ENCODE results near the gene MYBPH. TPM values are rescaled to one million over a fixed set of nuclear protein-coding genes. Genes with fewer than 3 reads are reported as not detected.

The MYBPH gene
- total RNA-seq, 2 donors from 2014 or later: not detected

DNA sequence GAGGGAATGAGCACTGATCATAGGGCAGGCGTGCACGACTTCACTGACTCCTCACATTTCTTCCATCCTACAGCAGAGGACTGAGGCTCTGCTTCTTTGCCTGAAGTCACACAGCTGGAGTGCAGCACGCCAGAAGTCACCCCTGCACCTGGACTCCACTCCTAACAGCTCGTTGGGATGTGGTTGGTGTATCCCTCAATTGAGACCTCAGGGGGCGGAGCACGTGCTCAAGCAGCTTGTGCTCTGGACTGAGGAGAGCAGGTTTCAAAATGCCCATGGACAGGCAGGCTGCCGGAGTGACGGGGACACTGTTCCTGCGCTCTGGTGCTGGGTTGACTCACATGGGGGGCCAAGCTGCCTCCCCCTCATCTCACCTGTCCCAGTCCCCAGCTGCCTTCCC lies 39.9 kb upstream of the MYBPH start:
- intact Hi-C loops (cut with DNase I): loop anchor here (2.0 to 10.0 kb wide), 2 partner anchors 99 to 171 kb away; no protein-coding TSS in a partner anchor
- Histone ChIP-seq H3K4me3 (no peak overlapping the region), H3K9me3 (no peaks in the 10 kb centered on the region), H3K4me1 (peaks cover 5% of the 10 kb centered on the region), H3K27ac (no peak overlapping the region), H3K27me3 (no peaks in the 10 kb centered on the region), H3K36me3 (replicated peaks in 1 of 2; ENCODE audit: insufficient read depth in 1 of 2, low read depth in 2 of 2) (no peaks in the 10 kb centered on the region)
- ATAC-seq (no peak), DNase-seq (no peak)
- TF ChIP-seq, protein P1, sequence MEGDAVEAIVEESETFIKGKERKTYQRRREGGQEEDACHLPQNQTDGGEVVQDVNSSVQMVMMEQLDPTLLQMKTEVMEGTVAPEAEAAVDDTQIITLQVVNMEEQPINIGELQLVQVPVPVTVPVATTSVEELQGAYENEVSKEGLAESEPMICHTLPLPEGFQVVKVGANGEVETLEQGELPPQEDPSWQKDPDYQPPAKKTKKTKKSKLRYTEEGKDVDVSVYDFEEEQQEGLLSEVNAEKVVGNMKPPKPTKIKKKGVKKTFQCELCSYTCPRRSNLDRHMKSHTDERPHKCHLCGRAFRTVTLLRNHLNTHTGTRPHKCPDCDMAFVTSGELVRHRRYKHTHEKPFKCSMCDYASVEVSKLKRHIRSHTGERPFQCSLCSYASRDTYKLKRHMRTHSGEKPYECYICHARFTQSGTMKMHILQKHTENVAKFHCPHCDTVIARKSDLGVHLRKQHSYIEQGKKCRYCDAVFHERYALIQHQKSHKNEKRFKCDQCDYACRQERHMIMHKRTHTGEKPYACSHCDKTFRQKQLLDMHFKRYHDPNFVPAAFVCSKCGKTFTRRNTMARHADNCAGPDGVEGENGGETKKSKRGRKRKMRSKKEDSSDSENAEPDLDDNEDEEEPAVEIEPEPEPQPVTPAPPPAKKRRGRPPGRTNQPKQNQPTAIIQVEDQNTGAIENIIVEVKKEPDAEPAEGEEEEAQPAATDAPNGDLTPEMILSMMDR (IDR thresholded peaks at IDR 0.05): no peak
- TF ChIP-seq POLR2A (IDR thresholded peaks at IDR 0.05): no peak
- 60 to 63% methylated on average over 9 of the region's 9 CpGs for WGBS, 2 donors

DNA sequence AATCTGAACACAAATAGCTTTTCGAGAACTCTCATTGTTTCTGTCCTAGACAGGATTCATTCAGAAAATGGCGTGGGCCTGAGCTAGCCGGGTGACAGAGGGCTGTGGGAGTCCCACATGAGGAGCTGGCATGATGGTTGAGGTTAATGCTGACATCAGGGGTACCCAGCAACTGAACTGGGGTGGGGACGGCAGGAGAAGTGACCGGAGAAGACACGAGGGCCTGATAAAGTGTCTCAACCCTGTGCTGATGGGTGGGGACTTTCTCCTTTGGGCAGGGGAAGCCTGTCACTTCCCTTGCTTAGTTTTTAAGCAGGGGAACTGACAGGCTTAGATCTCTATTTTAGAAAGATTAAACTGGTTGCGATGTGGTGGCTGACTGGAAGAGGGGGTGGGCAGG lies 39.2 kb upstream of the MYBPH start:
- no peaks in the 10 kb centered on the region for H3K27me3 ChIP-seq
- ATAC-seq (no peak), DNase-seq (no peak)
- H3K27ac ChIP-seq: no peak overlapping the region
- H3K9me3 ChIP-seq: no peaks in the 10 kb centered on the region
- intact Hi-C loops (cut with DNase I): loop anchor here (2.0 to 10.0 kb wide), 2 partner anchors 98 to 170 kb away; no protein-coding TSS in a partner anchor
- H3K36me3 ChIP-seq (replicated peaks in 1 of 2; ENCODE audit: insufficient read depth in 1 of 2, low read depth in 2 of 2): no peaks in the 10 kb centered on the region
- TF ChIP-seq, protein P1 (IDR thresholded peaks at IDR 0.05): no peak
- no peak for TF ChIP-seq POLR2A (IDR thresholded peaks at IDR 0.05)
- no peak overlapping the region for H3K4me3 ChIP-seq
- peaks cover 5% of the 10 kb centered on the region for H3K4me1 ChIP-seq
- 77 to 78% methylated on average over 7 of the region's 7 CpGs for WGBS, 2 donors

DNA sequence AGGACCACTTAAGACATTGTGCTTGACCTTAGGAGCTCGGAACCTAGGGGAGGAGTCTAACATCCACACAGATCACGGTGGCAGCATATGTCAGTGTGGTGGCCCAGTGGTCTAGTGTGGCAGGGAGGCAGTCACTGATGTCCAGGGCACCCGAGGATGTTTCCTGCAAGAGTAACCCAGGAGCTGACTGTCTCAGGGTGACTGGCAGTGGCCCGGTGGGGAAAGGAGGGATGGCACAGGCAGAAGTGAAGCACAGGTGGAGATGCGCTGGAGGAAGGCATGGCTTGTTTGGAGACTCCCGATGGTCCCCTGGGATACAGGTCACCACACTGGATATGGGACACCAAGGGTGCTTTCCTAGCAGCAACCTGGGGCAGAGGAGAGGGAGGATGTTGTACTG lies 37.5 kb upstream of the MYBPH start:
- ATAC-seq (no peak), DNase-seq (no peak)
- H3K36me3 ChIP-seq (replicated peaks in 1 of 2; ENCODE audit: insufficient read depth in 1 of 2, low read depth in 2 of 2): no peaks in the 10 kb centered on the region
- WGBS, 2 donors: 61 to 76% methylated on average over 6 of the region's 6 CpGs
- H3K4me1 ChIP-seq: peaks cover 5% of the 10 kb centered on the region
- no peak overlapping the region for H3K4me3 ChIP-seq
- H3K27me3 ChIP-seq: no peaks in the 10 kb centered on the region
- TF ChIP-seq, protein P1 (IDR thresholded peaks at IDR 0.05): no peak
- TF ChIP-seq POLR2A (IDR thresholded peaks at IDR 0.05): no peak
- H3K27ac ChIP-seq: no peak overlapping the region
- H3K9me3 ChIP-seq: no peaks in the 10 kb centered on the region
- intact Hi-C loops (cut with DNase I): loop anchor here (10.0 kb wide), 1 partner anchor 168 kb away; no protein-coding TSS in a partner anchor

DNA sequence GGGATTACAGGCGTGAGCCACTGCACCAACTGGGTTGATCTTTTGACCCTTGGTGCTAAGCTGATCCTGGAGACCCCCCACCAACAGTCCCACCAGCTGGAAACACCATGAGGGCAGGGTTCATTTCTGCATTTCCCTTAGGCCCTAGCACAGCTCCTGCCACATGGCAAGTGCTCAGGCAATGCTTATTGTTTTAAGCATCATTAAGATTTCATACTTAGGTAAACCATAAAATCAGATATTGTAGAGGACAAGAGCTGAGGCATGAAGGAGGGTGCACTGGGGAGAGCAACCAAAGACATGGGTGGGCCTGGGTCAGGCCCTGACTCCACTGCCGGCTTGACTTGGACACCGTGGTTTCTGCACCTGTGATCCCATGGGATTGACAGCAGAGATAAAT lies 36.2 kb upstream of the MYBPH start:
- H3K27me3 ChIP-seq: no peaks in the 10 kb centered on the region
- intact Hi-C loops (cut with DNase I): loop anchor here (10.0 kb wide), 1 partner anchor 167 kb away; no protein-coding TSS in a partner anchor
- H3K27ac ChIP-seq: no peak overlapping the region
- WGBS, 2 donors: 84 to 93% methylated on average over 3 of the region's 3 CpGs
- no peak overlapping the region for H3K4me3 ChIP-seq
- peaks cover 5% of the 10 kb centered on the region for H3K4me1 ChIP-seq
- DNase-seq (no peak), ATAC-seq (no peak)
- H3K9me3 ChIP-seq: no peaks in the 10 kb centered on the region
- no peak for TF ChIP-seq POLR2A (IDR thresholded peaks at IDR 0.05)
- TF ChIP-seq, protein P1 (IDR thresholded peaks at IDR 0.05): no peak
- H3K36me3 ChIP-seq (replicated peaks in 1 of 2; ENCODE audit: insufficient read depth in 1 of 2, low read depth in 2 of 2): no peaks in the 10 kb centered on the region

DNA sequence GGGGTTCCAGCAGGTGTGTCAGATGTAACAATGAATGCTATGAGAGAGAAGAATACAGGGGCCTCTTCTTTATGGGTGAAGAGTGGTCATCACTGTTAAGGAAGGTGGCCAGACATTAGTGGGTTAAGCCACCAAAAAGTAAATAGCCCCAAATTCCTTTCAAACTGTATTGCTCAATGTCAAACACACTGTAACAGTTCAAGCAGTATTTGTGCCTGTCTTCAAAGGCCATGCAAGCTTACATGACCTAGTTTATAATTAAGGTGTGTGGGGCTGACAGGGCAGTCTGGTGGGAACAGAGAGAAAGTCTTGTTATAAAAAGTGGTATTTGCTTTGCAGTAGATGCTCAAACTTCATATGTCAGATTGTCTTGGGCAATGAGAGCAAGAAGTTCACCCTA lies 35.4 kb upstream of the MYBPH start:
- H3K36me3 ChIP-seq (replicated peaks in 1 of 2; ENCODE audit: insufficient read depth in 1 of 2, low read depth in 2 of 2): no peaks in the 10 kb centered on the region
- no peak overlapping the region for H3K27ac ChIP-seq
- no peak for DNase-seq
- no peaks in the 10 kb centered on the region for H3K27me3 ChIP-seq
- H3K4me1 ChIP-seq: peaks cover 2% of the 10 kb centered on the region
- ATAC-seq: no peak
- no peak overlapping the region for H3K4me3 ChIP-seq
- intact Hi-C loops (cut with DNase I): loop anchor here (10.0 kb wide), 1 partner anchor 166 kb away; no protein-coding TSS in a partner anchor
- no peak for TF ChIP-seq POLR2A (IDR thresholded peaks at IDR 0.05)
- TF ChIP-seq, protein P1 (IDR thresholded peaks at IDR 0.05): no peak
- no peaks in the 10 kb centered on the region for H3K9me3 ChIP-seq
